Amniotic stem cell (primary cell): ENCODE measurements around the gene C17orf67.
"Not testable (repeated sequence)": the region's sequence is repeated elsewhere in the genome, so short reads cannot be mapped to it uniquely, and the experiment has no call there.

Source experiments
- DNase-seq: peaks from one replicate; lab custom pipeline; 2025; lab: John Stamatoyannopoulos, UW

The C17orf67 gene

DNA sequence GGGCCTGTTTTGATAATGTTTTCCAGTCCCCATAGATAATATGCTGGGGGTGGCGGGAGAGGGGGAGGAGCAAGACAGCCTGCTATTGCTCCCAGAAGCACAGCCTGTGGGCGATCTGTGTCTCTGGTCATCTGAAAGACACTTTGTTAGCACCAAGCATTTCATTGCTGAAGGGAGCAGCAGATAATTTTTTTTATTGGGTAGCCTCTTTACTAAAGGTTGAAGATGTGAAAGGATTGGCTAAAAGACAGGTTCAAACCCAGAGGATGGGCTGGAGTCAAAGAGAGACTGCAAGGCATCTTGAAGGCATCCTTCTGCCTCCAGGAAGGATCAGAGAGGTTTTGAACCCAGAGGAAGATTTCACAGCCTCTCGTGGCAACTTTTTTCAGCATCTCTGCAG is 60.6 kb downstream of the C17orf67 start:
- no peak for DNase-seq

GRCh38 chr17:56772442-56772841 is 61.3 kb downstream of the C17orf67 start:
- DNase-seq = no peak

DNA sequence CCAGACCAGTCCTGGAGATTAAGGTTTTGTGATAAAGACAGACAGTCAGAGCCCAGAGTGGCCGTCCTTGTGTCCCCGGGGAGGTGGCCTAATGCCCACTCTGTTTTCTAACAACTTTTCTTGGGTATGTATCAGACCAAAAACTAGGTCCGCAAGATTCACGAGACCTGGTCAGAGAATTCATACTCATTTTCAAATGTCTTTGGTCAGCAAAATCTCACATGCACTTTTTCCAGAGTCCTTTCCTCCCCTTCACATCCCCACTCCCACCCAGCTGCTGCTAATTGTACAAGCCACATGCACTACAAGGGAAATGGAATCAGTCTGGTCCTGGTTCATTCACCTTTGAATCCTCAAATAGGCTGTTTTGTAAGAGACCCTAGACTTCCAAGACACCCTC is 61.7 kb downstream of the C17orf67 start:
- no peak for DNase-seq

DNA sequence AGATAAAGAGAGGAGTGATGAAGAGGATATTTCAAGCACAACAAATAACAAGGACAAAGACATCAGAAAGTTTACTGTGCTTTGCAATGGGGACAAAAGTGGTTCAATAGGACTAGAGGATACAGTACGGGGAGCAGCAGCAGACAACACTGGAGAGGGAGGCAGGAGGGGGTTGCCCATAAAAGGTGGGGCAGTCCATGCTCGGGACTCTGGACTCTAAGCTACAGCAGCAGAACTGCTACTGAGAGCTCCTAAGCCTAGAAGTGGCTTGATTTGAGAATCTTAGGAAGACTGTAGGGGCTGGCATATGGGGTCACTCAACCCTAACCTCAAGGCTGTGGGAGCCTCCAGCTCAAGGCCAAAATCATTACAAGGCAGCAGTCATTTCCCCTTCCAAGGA is 62.2 kb downstream of the C17orf67 start:
- DNase-seq = no peak

- no peak for DNase-seq
These were observed 63.3 kb downstream of the C17orf67 start for GRCh38 chr17:56770427-56770826.

GRCh38 chr17:56765449-56765848 is 68.3 kb downstream of the C17orf67 start:
- no peak for DNase-seq

DNA sequence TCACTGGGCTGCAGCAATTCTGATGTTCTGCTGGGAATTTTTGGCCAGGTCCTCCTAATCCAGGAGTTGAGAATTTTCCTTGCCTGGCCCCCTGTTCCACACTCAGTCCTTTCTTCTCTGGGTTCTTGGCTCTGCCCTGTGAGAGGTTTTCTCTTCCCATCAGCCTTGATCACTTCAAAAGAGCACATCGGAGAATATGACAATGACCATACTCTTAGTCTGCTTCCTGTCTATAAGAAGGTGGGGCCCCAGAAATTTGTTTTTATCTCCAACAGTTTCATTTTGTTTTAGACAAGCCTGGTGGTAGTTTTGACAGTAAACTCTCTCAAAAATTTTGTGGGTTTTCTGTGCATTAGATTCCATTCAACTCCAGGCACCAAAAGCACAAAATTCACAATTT is 70.7 kb downstream of the C17orf67 start:
- no peak for DNase-seq

GRCh38 chr17:56762144-56762543 is 71.6 kb downstream of the C17orf67 start:
- DNase-seq = no peak

- no peak for DNase-seq
These were observed 72.3 kb downstream of the C17orf67 start for GRCh38 chr17:56761387-56761786.

DNA sequence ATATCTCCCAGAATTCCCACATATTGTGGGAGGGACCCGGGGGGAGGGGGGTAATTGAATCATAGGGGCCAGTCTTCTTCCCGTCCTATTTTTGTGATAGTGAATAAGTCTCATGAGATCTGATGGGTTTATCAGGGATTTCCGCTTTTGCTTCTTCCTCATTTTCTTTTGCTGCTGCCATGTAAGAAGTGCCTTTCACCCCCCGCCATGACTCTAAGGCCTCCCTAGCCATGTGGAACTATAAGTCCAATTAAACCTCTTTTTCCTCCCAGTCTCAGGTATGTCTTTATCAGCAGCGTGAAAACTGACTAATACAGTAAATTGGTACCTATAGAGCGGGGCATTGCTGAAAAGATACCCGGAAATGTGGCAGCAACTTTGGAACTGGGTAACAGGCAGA is 76.1 kb downstream of the C17orf67 start:
- DNase-seq = not testable (repeated sequence)

DNA sequence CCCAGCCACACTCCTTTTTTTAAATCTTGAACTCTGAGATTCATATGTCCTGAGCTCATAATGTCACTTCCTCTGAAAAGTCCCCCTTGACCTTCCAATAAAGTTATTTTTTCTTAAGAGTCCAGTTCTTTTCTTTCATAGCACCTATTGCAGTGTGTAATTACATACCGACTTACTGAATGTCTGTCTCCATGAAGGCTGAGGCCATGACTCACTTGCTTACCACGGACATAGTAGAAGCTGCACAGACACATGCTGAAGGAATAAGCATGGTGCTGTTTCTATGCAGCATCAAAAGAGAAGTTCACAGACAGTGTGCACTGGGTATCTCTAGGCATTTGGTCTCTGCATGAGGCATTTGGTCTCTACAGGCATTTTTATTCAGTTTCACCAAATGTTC is 77.2 kb downstream of the C17orf67 start:
- DNase-seq = peak; percentile 90

DNA sequence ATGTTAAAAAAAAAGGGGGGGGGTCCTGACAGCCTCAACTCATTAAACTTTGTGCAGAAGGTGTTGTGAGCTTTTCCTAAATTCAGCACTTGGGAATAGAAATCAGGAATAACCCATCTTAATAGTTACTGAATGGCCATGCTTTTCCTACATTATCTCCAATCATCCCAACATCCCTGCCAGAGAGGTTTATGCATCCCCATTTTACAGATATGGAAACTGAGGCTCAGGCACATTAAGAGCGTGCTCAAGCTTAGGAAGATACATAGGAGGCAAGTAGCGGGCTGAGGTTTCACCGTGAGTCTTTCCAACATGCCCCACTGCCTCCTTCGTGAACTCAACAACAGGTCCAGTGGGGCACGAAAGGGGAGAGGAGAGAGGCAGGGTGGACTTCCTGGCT is 78.4 kb downstream of the C17orf67 start:
- DNase-seq = no peak

GRCh38 chr17:56754523-56755208 is 79.1 kb downstream of the C17orf67 start:
- no peak for DNase-seq

DNA sequence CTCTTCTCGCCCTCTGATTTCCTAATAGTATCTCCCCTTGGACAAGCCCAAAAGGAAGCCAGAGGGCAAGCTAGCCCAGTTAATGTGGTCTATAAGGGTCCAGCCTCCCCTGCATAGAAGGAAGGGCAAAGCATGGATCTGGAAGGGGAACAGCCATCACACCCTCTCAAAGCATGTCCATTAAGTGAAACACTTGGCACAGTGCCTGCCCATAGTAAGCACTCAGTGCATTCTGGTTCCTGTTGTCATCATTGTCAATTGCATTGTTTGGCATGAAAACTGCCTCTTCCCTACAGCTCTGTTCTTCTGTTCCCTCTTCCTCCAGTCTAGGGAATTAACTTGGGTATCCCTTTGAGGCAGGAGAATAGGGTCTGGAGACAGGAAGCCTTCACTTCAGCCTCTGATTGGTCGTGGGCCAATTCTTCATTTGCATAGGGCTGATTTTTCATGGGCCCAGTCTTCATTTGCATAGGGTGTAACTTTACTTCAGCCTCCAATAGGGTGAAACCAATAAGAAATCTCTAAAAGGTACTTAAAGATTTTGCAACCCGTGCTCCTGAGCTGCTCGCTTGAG is 81.4 kb downstream of the C17orf67 start:
- no peak for DNase-seq

GRCh38 chr17:56751145-56751738 is 82.5 kb downstream of the C17orf67 start:
- DNase-seq = no peak

GRCh38 chr17:56744721-56745120 is 89.0 kb downstream of the C17orf67 start:
- DNase-seq = no peak

DNA sequence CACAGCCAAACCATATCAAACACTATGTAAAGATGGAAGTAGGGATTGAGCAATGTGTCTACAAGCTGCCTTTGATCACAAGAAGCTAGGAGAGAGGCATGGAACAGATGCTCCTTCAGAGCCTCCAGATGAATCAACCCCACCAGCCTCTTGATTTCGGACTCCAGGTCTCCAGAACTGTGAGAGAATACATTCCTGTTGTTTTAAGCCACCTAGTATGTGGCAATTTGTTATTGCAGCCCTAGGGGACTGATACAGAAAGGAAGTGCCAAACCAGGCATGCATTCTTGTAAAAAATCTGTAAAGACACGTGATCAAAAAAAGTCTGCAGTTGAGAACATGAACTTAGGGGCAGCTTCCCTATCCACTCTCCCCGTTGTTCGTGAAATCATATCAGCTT is 91.1 kb downstream of the C17orf67 start:
- no peak for DNase-seq
